ENCODE data around the gene SPACA1.

SPACA1 gene

GRCh38 chr6:88013554-88013953 lies 34.1 kb upstream of the SPACA1 start:
- no peak; the same call in 1 of the 2 replicates for TF ChIP-seq CTCF (IDR thresholded peaks at IDR 0.05; ENCODE audit: low read depth, low read length)
- DNase-seq (ENCODE audit: extremely low read depth, low read depth): no peak

- TF ChIP-seq CTCF (IDR thresholded peaks at IDR 0.05; ENCODE audit: low read depth, low read length): no peak
- no peak for DNase-seq (ENCODE audit: extremely low read depth, low read depth)
Observed at GRCh38 chr6:88020439-88020838, 27.2 kb upstream of the SPACA1 start.

GRCh38 chr6:88024696-88025095 lies 22.9 kb upstream of the SPACA1 start:
- DNase-seq (ENCODE audit: extremely low read depth, low read depth): no peak
- TF ChIP-seq CTCF (IDR thresholded peaks at IDR 0.05; ENCODE audit: low read depth, low read length): no peak

GRCh38 chr6:88031550-88031949 lies 16.1 kb upstream of the SPACA1 start:
- no peak for TF ChIP-seq CTCF (IDR thresholded peaks at IDR 0.05; ENCODE audit: low read depth, low read length)
- no peak for DNase-seq (ENCODE audit: extremely low read depth, low read depth)

GRCh38 chr6:88044530-88044929 lies 3.1 kb upstream of the SPACA1 start:
- DNase-seq (ENCODE audit: extremely low read depth, low read depth): no peak
- no peak for TF ChIP-seq CTCF (IDR thresholded peaks at IDR 0.05; ENCODE audit: low read depth, low read length)

- no peak for TF ChIP-seq CTCF (IDR thresholded peaks at IDR 0.05; ENCODE audit: low read depth, low read length)
- DNase-seq (ENCODE audit: extremely low read depth, low read depth): no peak
Observed at GRCh38 chr6:88045521-88046136, 2.0 kb upstream of the SPACA1 start.

GRCh38 chr6:88048578-88048977 lies 937 bp downstream of the SPACA1 start:
- no peak for DNase-seq (ENCODE audit: extremely low read depth, low read depth)
- no peak for TF ChIP-seq CTCF (IDR thresholded peaks at IDR 0.05; ENCODE audit: low read depth, low read length)

Measured in AG09319 (cell line).